NCI-H1436 (cell line): ENCODE measurements around the gene UBE2E3.
"Not testable (repeated sequence)": the region's sequence is repeated elsewhere in the genome, so short reads cannot be mapped to it uniquely, and the experiment has no call there.

Experiments
- DNase-seq: peaks from one replicate; lab custom pipeline; 2025; lab: John Stamatoyannopoulos, UW

The UBE2E3 gene

DNA sequence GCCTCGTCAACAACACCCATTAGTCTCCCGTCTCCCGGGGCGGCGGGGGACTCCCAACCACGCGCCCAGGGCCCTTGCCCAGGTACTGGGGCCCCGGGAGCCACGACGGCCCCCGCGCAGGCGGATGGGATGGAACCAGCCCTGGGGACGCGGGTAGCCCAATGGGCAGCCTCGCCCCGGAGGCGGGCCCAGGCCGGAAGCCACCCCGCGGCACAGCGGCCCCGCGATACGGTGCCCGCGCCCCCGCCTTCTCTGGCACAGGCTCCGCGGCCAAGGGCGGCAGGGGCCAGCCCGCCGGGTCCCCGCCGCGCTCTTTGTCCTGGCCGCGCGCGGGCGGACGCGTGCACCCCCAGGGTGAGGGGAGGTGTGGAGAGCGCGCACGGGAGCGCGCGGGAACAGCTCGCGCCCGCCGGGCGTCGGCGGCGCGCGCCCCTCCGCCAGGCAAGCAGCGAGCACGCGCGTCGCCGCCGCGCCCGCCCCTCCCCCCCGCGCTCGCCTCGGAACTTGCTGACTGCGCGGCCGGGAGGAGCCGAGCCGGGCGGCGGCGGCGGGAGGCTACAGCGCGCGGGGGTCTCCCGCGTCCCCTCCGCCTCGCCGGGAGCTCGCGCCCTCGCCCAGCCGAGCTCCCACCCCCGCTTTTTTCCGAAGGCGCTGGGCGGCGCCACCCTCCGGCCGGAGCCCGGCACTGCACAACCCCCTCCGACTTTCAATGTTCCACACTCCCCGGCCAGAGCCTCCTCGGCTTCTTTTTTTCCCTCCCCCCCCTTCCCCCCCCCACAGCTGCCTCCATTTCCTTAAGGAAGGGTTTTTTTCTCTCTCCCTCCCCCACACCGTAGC, at the start of gene UBE2E3:
Gene UBE2E3, plus strand, starts transcription at position 500 of the 837 bp plus-strand sequence. CDS start 1,438 bp downstream, outside the sequence.
- peak; percentile 74 for DNase-seq

DNA sequence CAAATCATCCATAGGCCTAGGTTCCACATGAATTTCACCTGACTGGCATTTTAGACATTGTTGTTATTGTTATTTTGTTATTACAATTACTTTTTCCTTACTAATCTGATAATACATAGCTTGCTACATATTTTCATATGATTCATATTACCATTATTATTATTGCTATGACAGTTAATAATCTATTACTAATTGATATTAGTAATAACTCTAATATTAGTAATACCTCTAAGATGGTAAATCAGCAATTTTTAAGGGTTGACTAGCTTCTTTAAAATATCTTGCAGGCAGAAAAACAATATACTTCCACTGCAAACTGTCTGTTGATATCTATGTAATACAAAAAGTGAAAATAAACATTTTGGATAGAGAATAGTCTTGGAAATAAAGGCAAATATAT, 48.6 kb upstream of the UBE2E3 start:
- DNase-seq = no peak

DNA sequence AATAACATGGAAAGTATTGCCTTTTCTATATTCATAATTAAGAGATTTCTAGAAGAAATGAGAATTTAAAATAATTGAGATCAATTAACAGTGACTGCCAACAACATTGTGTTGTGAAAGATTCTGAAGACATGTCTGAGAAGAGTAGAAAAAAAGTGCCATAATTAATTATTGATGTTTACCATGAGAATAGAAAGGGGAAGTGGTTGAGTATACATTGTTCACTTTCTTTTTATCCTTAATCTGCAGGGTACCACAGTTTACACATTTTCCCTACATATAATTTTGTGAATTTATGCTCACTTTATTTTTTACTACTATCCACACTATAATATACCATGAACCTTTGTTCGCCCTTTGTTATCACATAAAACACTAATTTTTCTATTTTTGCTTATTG, 47.1 kb upstream of the UBE2E3 start:
- no peak for DNase-seq

DNA sequence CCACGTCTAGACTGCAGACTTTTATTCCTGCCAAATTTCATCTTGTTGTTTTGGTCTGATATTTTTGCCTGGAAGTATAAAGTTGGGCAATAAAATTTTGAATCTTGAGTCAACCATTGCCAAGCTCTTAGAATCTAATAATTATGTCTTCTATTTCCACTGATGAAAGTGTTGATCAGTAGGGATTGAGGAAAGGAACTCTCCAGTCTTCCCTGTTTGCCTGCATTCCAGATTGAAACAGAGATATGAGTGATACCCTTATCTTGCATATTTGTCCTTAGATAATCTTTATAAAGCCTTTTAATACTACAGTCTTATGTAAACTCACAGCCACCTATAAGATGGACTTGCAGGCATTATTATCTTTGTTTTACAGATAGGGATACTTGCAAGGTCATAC, 45.5 kb upstream of the UBE2E3 start:
- DNase-seq = no peak

DNA sequence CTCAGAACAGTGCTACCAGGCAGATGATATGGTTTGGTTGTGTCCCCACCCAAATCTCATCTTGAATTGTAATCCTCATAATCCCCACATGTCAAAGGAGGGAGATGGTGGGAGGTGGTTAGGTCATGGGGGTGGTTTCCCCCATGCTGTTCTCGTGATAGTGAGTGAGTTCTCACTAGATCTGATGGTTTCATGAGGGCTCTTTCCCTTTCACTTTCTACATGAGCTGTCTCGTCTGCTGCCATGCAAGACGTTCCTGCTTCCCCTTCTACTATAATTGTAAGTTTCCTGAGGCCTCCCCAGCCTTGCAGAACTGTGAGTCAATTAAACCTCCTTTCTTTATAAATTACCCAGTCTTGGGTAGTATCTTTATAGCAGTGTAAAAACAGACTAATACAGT, 42.9 kb upstream of the UBE2E3 start:
- not testable (repeated sequence) for DNase-seq

DNA sequence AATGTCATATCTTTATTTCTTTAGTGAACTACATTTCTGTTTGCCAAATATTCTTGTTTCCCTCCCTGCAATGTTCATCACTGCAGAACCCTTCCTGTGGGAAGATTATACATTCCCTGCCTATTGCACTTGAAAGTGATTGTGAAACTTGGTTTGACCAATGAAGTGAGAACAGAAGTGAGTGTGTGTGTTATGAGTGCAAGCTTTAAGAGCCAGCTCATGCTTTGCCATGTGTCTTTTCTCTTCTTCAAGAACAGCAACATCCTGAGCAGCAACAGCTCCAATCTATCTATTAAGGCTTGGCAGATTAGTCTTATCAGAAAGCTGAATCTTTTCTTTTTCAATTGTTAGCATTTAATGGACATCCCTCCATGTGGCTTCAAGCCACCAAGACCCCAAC, 42.0 kb upstream of the UBE2E3 start:
- no peak for DNase-seq

DNA sequence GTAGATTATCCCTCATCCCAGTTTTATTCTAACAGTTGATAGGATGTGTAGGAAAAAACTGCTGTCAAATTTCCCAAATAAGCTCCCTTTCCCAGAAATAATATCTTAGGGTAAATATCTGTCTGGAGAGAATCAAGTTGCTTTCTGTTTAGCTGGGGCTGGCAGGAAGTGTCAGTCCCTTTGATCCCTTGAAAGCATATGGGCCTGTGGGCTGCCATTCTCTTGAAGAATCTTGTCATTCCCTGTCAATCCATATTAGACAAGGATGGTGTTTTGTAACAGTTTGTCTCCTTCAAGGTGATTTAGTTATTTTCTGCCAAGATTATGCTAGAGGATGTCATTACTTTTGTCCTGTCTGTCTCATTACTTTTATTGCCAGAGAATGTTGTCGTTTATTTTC, 37.1 kb upstream of the UBE2E3 start:
- no peak for DNase-seq

DNA sequence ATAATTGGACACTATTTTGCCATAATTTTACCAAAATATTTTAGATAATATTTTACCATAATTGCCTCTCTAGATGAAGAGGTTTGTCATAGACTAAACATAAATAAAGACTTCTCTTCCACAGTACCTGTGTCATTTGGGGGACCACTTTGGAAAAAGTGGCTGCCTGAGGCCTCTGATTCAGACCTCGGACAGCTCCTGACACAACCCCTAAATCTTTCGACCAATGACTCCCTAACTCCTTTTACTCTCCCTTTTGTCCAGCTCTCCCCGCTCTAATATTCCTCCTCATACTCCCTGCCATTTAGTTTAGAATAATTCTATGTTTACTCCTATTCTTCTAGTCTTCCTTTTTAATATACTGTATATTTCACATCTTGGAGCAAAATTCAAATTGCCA, 36.0 kb upstream of the UBE2E3 start:
- DNase-seq = no peak

DNA sequence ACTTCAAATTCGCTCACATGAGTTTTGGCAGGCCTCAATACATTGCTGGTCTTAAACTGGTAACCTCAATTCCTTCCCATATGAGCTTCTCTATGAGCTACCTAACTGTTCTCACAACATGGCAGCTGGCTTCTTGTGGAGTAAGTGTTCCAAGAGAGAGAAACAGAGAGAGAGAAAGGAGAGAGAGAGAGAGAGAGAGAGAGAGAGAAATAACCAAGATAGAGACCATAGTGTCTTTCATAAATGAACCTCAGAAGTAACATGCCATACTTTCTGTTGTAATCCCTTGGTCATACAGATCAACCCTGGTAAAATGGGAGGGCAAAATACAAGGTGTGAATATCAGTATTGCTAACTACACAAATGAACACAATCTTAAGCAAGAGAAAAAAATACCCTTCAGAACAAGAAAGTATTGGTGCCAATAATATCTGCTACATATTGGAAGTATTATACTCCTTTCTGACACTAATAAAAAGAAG, 33.2 kb upstream of the UBE2E3 start:
- DNase-seq = no peak

DNA sequence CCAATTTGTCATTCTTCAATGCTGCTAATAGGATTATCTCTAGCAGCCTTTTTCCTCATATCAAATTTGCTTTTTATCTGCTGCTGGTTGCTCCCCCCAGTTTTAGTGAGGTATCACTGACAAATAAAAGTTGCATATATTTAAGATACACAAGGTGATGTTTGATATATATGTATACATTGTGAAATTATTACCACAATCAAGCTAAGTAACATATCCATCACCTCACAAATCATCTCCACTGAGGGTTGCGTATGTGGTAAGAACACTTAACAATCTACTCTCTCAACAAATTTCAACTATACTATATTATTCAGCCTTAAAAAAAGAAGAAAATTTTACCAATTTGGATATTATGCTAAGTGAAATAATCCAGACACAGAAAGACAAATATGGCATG, 30.5 kb upstream of the UBE2E3 start:
- no peak for DNase-seq

DNA sequence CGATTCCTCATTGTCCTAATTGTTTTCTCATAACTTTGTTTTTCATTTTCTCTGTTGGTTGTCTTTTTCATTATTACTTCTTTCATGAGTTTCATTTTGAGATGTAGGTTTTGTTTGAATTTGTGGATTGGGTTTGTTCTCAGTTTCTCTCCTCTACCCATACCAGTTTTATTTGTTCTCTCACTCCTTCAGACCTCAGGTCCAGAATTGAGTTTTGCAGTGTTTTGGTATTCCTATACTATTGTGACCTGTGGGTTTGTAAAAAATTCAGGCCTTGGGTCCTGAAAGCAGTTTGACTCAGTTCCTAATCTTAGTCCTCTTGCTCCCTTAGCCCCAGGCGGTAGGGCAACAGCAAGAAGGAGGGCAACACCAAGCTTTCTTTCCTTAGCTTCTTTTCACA, 28.3 kb upstream of the UBE2E3 start:
- DNase-seq = no peak

DNA sequence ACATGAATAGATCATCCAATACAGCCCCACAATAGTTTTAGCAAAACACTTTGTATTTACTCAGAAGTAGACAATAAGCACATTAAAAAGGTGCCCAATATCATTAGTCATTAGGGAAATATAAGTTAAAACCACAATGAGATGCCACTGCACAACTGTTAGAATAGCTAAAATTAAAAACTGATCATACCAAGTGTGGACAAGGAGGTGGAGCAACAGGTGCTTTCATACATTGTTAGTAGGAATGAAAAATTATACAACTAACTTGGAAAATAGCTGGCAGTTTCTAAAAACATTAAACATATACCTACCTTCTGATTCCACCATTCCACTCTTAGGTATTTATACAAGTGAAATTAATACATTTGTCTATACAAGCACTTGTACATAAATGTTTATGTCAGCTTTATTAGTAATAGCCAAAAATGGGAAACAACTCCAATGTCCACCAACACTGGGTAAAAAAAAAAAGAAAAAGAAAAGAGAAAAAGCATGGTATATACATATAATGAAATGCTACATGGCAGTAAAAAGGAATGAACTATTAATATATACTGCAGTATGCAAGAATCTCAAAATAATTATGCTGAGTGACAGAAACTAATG, 27.6 kb upstream of the UBE2E3 start:
- no peak for DNase-seq

DNA sequence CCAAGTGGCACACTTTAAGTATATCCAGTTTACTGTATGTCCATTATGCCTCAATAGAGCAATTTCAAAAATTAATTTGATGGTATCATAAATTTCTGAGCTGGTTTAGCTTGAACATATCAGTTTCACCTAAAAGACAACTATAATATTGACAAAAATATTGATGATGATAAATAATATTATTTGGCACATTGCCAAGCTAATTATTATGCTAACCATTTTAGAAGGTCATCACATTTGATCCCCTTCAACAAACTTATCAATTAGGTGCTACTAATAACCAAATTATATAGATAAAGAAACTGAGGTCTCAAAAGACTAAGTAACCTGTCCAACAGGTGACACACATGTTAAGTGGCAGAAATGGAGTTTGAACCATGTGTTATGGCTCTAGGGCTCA, 26.9 kb upstream of the UBE2E3 start:
- no peak for DNase-seq

DNA sequence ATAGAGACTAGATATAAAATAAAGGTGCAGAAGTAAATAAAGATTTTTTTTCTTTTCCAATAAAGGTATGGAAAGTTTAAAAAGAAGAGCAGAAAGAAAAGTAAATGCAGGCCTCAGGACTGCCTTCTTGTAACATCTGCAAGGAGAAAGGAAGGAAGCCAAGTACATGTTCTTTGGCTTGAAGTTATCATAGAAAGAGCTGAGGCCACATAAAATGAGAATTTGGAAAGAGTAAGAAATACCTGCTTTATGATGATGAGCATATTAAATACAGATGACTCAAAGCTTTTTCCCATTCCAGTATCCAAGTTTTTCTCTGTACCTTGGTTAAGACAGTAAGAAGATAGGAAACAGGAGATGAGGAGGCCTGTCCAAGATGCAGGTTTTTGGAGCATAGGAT, 25.3 kb upstream of the UBE2E3 start:
- no peak for DNase-seq

DNA sequence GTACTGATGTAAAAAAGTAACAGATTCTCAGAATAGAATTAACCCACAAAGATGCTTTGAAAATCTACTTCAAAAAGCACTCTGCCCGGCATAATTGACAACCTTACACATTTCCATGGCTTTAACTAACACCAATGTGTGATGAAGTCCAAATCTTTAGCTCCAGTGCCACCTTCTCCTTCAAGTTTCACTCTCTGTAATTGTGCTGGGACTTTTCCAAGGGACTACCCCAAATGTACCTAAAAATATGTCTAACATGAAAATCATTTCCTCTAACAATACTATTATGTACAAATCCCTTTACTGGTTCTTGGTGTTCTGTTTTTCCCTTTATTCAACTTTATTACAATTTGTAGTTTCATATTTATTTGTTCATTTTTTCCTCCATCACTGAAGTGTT, 20.6 kb upstream of the UBE2E3 start:
- no peak for DNase-seq

DNA sequence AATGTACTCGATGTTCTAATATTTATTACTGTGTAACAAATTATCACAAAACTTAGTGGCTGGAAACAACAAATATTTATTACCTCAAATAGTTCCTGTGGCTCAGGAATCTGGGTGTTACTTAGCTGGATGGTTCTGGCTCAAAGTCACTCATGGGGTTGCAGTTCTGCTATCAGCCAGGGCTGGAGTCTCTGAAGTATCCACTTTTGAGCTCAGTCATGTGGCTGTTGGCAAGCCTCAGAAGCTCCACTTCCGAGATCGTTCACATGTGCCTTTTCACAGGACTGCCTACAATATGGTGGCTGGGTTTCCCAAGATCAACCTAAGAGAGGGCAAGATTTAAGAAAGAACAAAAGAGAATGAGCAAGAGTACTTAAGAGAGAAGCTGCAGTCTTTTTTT, 19.4 kb upstream of the UBE2E3 start:
- DNase-seq = no peak

DNA sequence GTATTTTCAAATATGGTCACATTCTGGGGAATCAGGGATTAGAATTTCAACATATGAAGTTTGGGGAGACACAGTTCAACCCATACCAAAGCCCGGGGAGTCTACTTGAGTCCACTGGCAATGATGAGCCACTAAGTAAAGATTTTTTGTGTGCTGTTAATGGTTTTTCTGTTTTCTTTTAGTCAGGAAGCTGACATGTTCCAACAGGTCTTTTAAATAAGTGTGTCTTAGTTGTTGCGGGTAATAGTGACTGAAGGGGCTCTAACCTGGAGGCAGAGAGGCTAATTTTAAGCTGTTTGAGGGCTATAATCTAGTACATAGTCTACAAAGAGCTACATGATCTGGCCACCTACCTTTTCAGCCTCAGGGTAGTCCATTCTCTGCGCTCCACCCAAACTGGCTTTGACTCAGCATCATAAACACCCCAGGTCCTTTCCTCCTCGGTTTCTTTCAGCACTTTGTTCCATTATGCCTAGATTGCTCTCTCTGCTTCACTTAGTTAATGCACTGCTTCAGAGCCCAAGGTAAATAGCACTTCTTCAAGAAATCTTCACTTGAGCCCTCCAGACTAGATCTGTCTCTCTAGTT, 17.6 kb upstream of the UBE2E3 start:
- no peak for DNase-seq

DNA sequence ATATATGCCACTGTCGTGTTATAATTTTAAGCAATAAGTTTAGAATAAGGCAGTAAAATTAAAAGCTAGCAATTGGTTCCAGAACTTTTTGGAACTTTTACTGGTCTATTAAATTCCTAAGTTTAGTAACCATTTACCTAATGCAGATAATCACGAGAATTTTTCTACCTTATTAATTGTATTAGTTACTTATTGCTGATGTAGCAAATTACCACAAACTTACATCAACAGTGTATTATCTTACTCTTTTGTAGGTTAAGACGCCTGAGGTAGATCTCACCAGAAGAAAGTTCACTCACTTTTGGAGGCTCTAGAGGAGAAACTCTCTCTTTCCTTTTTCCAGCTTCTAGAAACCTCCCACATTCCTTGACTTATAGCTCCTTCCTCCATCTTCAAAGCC, 14.0 kb upstream of the UBE2E3 start:
- no peak for DNase-seq

DNA sequence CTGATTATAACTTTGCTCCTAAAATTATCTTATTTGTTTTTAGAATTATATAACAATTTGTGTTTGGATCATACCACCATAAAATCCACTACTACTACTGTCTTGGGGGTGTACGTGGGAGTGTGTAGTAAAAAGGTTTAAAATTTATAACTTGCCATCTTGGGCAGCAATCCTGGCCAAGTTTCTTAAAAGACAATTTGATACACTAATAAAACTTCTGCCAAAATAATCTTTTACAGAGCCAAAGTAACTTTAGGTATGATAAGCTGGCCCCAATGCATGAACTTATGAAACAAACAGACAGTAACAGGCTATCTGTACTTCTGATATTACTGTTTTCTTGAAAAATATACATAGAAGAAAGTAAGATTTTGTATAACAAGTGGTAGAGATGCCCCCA, 11.3 kb upstream of the UBE2E3 start:
- DNase-seq = no peak

DNA sequence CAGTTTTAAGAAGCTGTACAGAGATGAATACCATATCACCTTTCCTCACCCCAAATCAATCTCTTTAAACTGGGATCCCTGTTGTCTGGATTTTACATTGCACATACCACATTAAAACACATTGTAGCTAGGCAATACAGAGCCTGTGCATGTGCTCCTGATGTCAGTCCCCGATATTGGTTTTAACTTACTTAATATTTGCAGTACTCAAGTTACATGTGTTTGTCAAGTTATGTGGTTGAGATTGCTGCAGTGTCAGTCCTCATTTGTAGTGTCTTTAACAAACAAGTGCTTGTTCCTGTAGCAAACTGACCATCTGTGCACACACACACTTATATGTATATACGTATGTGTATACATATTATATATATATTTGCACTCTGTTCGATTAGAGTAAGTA, 10.4 kb upstream of the UBE2E3 start:
- DNase-seq = no peak

DNA sequence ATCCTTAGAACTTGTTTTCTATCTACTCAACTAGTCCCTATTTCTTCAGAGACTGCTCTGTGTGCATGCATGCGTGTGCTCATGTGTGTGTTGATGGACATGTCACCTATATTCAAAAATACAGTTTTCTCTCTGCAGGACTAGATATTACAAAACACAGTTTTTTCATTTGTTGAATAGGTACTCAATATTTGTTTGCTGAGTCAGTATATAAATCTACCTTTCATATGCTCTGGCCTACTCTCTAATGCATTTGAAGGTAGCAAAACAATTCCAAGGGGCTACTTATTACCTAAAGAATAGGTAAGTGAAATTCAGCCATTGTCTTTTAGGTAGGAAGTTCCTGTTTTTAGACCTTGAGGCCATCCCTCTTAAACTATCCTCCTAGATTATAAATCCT, 8.6 kb upstream of the UBE2E3 start:
- DNase-seq = no peak

DNA sequence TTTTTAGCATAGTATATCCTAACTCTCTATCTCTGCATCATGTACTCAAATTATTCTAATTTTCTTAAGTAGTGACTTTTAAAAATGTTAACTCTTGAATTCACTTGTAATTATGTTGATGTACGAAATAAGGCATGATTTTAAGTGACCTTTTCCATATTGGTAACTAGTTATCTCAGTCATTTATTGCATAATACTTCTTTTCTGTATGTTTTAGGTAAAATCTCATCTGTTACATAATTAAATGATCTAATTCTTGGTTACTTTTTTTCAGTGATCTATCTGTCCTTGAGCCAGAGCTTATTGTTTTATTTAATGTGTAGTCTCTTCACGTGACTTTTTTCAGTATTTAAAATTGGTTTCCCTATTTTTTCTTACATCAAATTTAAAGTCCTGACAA, 4.8 kb upstream of the UBE2E3 start:
- no peak for DNase-seq
